DND-41 (cell line): Measurements from ENCODE around the gene PPM1D.

Experiments used
- ATAC-seq: fragments of 200-7000 bp; cut with Tn5 transposase; 3 replicates; pipeline ENCODE4 v1.9.1; 2021; ENCODE audit warnings: low read depth; ENCODE audit not compliant: insufficient read depth
- DNase-seq: peaks from one replicate; pipeline ENCODE4 v3.0.0-alpha.2; 2020
- H2AFZ ChIP-seq: 2 replicates; pipeline ENCODE4 v1.6.0; 2012; ENCODE audit warnings: low read depth, low read length
- H3K27ac ChIP-seq: 2 replicates; pipeline ENCODE4 v1.5.1; 2012; ENCODE audit warnings: low read length, inconsistent platforms
- H3K27me3 ChIP-seq: fragments of 200-600 bp; sonication (generic); 2 replicates; pipeline ENCODE4 v1.6.0; 2012; ENCODE audit warnings: low read length, mild to moderate bottlenecking, inconsistent platforms; ENCODE audit not compliant: insufficient read depth, poor library complexity
- H3K36me3 ChIP-seq: 2 replicates; pipeline ENCODE4 v1.5.1; 2012; ENCODE audit warnings: low read length, inconsistent platforms; ENCODE audit not compliant: insufficient read depth
- H3K4me1 ChIP-seq: 2 replicates; pipeline ENCODE4 v1.5.1; 2012; ENCODE audit warnings: mild to moderate bottlenecking, low read length; ENCODE audit not compliant: insufficient read depth
- H3K4me2 ChIP-seq: 2 replicates; pipeline ENCODE4 v1.6.0; 2012; ENCODE audit warnings: mild to moderate bottlenecking, moderate library complexity, low read length, inconsistent platforms; ENCODE audit not compliant: insufficient read depth
- H3K4me3 ChIP-seq, 2 experiments: fragments of 200-600 bp in 1 of 2; shearing (Covaris generic) in 1 of 2; 2 replicates each; pipeline ENCODE4 v1.5.1; 2012 to 2016; ENCODE audit warnings: inconsistent platforms in 2 of 2, low read length in 2 of 2, mild to moderate bottlenecking in 2 of 2, low read depth in 1 of 2, moderate library complexity in 1 of 2
- H3K79me2 ChIP-seq: 2 replicates; pipeline ENCODE4 v1.6.0; 2012; ENCODE audit warnings: low read length, inconsistent platforms; ENCODE audit not compliant: insufficient read depth
- H3K9ac ChIP-seq: 2 replicates; pipeline ENCODE4 v1.6.0; 2012; ENCODE audit warnings: low read depth, mild to moderate bottlenecking, inconsistent platforms, low read length, moderate library complexity
- H3K9me3 ChIP-seq: 2 replicates; pipeline ENCODE4 v1.5.1; 2012; ENCODE audit warnings: low read length, moderate library complexity, mild to moderate bottlenecking, inconsistent platforms; ENCODE audit not compliant: insufficient read depth, severe bottlenecking
- H4K20me1 ChIP-seq: 2 replicates; pipeline ENCODE4 v1.6.0; 2012; ENCODE audit warnings: low read length; ENCODE audit not compliant: insufficient read depth
- CTCF ChIP-seq: IDR thresholded peaks from 2 replicates; pipeline ENCODE4 v1.5.1; 2012; ENCODE audit warnings: borderline replicate concordance, low read length, moderate library complexity, mild to moderate bottlenecking; ENCODE audit not compliant: poor library complexity, severe bottlenecking; ENCODE audit errors: extremely low read depth
- EZH2 ChIP-seq: IDR thresholded peaks from 3 replicates; pipeline ENCODE4 v1.6.1; 2012; ENCODE audit warnings: borderline replicate concordance, low read depth, mild to moderate bottlenecking, moderate library complexity, low read length, inconsistent platforms; ENCODE audit not compliant: severe bottlenecking

Gene PPM1D

GRCh38 chr17:60615108-60615507, 15.1 kb downstream of the PPM1D start:
- H3K4me1 ChIP-seq = no peaks in the 10 kb centered on the region
- H3K36me3 ChIP-seq = peaks cover 11% of the 10 kb centered on the region; the same call in 1 of the 2 replicates
- peaks cover 100% of the 10 kb centered on the region for H3K79me2 ChIP-seq
- H3K9ac ChIP-seq = no peak overlapping the region
- no peaks in the 10 kb centered on the region for H3K27me3 ChIP-seq
- TF ChIP-seq CTCF = no peak
- TF ChIP-seq EZH2 = no peak
- H4K20me1 ChIP-seq = peaks cover 62% of the 10 kb centered on the region
- ATAC-seq (no peak), DNase-seq (no peak)
- H2AFZ ChIP-seq = no peak overlapping the region
- H3K4me2 ChIP-seq = no peak overlapping the region
- no peak overlapping the region for H3K27ac ChIP-seq
- H3K9me3 ChIP-seq = no peaks in the 10 kb centered on the region
- no peak overlapping the region for H3K4me3 ChIP-seq

- Histone ChIP-seq H4K20me1 (peaks cover 59% of the 10 kb centered on the region), H3K9me3 (no peaks in the 10 kb centered on the region), H3K9ac (no peak overlapping the region), H2AFZ (no peak overlapping the region), H3K36me3 (peaks cover 11% of the 10 kb centered on the region; the same call in 1 of the 2 replicates), H3K4me3 (no peak overlapping the region), H3K27me3 (no peaks in the 10 kb centered on the region), H3K79me2 (peaks cover 100% of the 10 kb centered on the region), H3K4me1 (no peaks in the 10 kb centered on the region), H3K4me2 (no peak overlapping the region), H3K27ac (no peak overlapping the region)
- no peak for ATAC-seq
- TF ChIP-seq EZH2 (no peak), CTCF (no peak)
- DNase-seq = no peak
These were observed 15.8 kb downstream of the PPM1D start for GRCh38 chr17:60615840-60616239.

GRCh38 chr17:60618080-60618479, 18.1 kb downstream of the PPM1D start:
- Histone ChIP-seq H2AFZ (no peak overlapping the region), H3K9ac (no peak overlapping the region), H3K27ac (no peak overlapping the region), H4K20me1 (peaks cover 47% of the 10 kb centered on the region), H3K27me3 (no peaks in the 10 kb centered on the region), H3K4me3 (no peak overlapping the region), H3K4me2 (no peak overlapping the region), H3K4me1 (no peaks in the 10 kb centered on the region), H3K79me2 (peaks cover 97% of the 10 kb centered on the region), H3K9me3 (no peaks in the 10 kb centered on the region), H3K36me3 (peaks cover 11% of the 10 kb centered on the region; the same call in 1 of the 2 replicates)
- ATAC-seq (no peak), DNase-seq (no peak)
- no peak for TF ChIP-seq EZH2
- TF ChIP-seq CTCF = no peak

- DNase-seq (no peak), ATAC-seq (no peak)
- H2AFZ ChIP-seq = no peak overlapping the region
- peaks cover 43% of the 10 kb centered on the region for H4K20me1 ChIP-seq
- peaks cover 11% of the 10 kb centered on the region; the same call in 1 of the 2 replicates for H3K36me3 ChIP-seq
- no peaks in the 10 kb centered on the region for H3K4me1 ChIP-seq
- H3K27me3 ChIP-seq = no peaks in the 10 kb centered on the region
- no peak for TF ChIP-seq CTCF
- no peak for TF ChIP-seq EZH2
- H3K27ac ChIP-seq = no peak overlapping the region
- H3K4me2 ChIP-seq = no peak overlapping the region
- no peak overlapping the region for H3K4me3 ChIP-seq
- H3K9me3 ChIP-seq = no peaks in the 10 kb centered on the region
- H3K79me2 ChIP-seq = peaks cover 97% of the 10 kb centered on the region
- H3K9ac ChIP-seq = no peak overlapping the region
These were observed 19.0 kb downstream of the PPM1D start for GRCh38 chr17:60618854-60619526.
